Spleen (tissue), 7 donors: Measurements from ENCODE around the gene HOXA5.

Experiments
- CTCF ChIP-seq, 11 experiments: fragments of 200-600 bp in 7 of 11; fragments of 450-650 bp in 4 of 11; sonication (generic) in 4 of 11; IDR thresholded peaks in 8 of 11; conservative IDR thresholded peaks in 3 of 11; 1 replicate in 7 of 11; 2 replicates in 4 of 11; pipeline versions ENCODE4 v1.4.0 to v1.8.0; 2016 to 2021; ENCODE audit warnings: antibody characterized with exemption in 11 of 11, inconsistent platforms in 4 of 11, mild to moderate bottlenecking in 1 of 11
- POLR2A ChIP-seq, 3 donors: fragments of 450-650 bp; IDR thresholded peaks; one replicate each; pipeline ENCODE4 v1.5.1; 2017; ENCODE audit warnings: antibody characterized with exemption in 3 of 3, mild to moderate bottlenecking in 1 of 3
- POLR2AphosphoS5 ChIP-seq, 3 donors: sonication (generic); formaldehyde crosslinking; IDR thresholded peaks; one replicate each; pipeline ENCODE4 v1.5.1; 2017; ENCODE audit warnings: antibody characterized with exemption in 3 of 3
- donor health status: DM: no; HTN: no; CAD: no; lungs with moderate emphysema.
- donor health status: DM: no; HTN: no; CAD: no.
- donor health status: DM: no; HTN: no; CAD: no.

DNA sequence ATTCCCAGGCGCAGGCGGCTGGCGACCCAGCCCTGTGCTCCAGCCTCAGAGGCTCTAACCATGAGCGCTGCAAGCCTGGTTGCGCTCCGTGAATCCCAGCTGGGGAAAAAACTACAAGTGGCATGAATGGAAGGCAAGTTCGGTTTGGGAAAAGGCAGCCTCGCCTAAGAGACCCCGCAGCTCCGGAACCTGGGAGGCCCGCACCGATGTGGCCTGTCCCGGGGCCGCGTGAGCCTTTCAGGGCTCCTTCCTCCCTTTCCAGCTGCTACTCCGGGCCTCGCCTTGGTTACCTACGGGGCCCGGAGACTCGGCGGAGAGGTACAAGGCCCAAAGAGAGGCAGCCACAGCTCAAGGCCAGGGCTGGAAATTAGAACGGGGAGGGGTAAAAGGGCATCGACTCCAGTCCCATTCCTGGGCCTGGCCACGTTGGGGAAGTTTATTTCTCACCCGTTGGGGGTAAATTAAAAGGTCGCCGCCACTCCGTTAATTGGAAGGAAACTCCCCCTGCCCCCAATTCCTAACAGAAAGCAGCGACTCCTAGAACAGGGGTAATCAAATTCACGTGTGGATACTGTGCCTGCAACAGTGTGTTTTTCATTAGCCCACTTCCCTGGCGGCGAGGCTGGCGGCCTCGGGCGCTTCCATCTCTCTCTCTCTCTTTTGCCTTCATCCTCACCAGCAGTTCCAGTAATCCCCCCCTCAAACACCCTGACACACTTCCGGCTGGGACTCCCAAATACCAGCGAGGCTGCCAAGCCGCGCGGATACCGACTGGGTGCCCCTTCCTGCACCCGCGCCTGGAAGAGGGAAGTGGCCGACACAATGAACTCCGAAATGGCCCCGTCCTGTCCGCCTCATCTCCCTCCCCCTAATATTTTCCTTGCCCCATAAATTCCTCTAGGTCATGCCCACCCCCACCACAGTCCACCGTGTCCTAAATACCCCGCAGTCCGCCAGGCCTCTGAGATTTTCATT lies 23.3 kb upstream of the HOXA5 start:
- TF ChIP-seq CTCF (IDR thresholded peaks at IDR 0.05 in 8 of 11, conservative IDR thresholded peaks at IDR 0.05 in 3 of 11) (no peak), POLR2AphosphoS5 (IDR thresholded peaks at IDR 0.05) (no peak), POLR2A (IDR thresholded peaks at IDR 0.05) (no peak)
